ENCODE results near the gene LRFN2. TPM values are rescaled to one million over a fixed set of nuclear protein-coding genes. Genes with fewer than 3 reads are reported as not detected.

LRFN2 gene
- total RNA-seq, 2 donors from 2014 or later, result 0.20 TPM; not detected in 1

DNA sequence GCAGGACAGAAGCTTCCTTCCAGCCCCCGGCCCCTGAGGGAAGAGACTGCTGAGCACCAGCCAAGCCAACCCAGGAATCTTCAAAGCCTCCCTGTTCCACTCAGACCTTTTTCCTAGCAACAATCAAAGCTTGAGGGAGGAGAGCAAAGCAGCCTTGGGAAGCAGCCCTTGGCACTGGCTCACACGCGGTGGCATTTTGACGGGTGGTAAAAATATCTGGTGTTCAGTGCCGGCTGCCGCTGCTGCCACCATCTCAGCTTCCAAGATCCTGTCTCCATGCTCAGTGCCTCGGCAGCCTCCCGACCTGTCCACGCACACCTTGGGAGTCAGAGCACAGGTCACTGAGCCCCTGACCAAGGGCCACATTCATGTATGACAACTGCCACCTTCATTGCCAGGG lies 170.1 kb downstream of the LRFN2 start:
- no peaks in the 10 kb centered on the region for H3K4me1 Mint-ChIP-seq
- H3K27me3 Mint-ChIP-seq, result peaks cover 48% of the 10 kb centered on the region
- ATAC-seq, result no peak
- no peak for DNase-seq
- H3K4me3 Mint-ChIP-seq, result no peak overlapping the region
- H3K27ac Mint-ChIP-seq, result no peak overlapping the region
- peaks cover 3% of the 10 kb centered on the region for H3K36me3 Mint-ChIP-seq (ENCODE audit: low read depth)
- no peaks in the 10 kb centered on the region for H3K9me3 ChIP-seq (ENCODE audit: control insufficient read depth, low read length, poor library complexity, severe bottlenecking)

DNA sequence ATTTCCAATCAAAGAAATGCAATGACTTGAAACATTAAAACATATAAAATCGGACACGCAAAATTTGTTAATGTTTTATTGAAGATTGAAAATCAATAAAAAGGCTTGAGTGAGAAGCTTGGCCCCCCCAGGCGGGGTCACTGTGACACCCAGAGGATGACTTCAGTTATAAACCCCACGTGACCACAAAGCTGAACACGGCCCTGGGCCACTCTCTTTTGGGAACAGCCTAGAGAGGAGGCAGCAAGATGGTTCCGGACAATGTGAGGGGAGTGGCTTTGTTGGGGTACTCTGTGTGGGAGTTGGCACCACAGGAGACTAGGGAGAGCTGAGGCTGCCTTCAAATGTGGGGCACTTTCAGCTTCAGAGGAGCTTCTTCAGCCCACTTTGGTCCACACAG lies 172.5 kb downstream of the LRFN2 start:
- ATAC-seq, result no peak

DNA sequence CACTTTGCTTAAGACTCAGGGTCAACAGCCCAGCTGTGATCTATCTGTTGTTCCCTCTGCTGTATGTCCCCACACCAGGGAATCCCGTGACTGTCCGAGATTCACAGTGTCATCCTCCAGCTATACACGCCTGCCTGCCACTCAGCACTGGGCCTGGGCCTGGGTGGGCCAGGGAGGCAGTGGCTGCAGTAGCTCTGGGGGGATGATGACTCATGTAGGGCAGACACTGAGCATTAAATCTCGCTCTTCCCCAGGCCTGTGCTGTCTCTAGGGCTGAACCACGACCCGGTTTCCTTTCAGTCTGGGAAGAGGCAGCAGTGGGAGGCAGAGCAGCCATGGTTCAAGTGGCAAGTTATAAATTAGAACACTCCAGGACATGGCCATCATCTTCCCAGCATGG lies 173.9 kb downstream of the LRFN2 start:
- Mint-ChIP-seq H3K36me3 (ENCODE audit: low read depth) (peaks cover 2% of the 10 kb centered on the region), H3K27ac (no peak overlapping the region), H3K4me1 (peaks cover 2% of the 10 kb centered on the region), H3K27me3 (peaks cover 39% of the 10 kb centered on the region), H3K4me3 (no peak overlapping the region)
- DNase-seq, result no peak
- no peak for ATAC-seq
- no peaks in the 10 kb centered on the region for H3K9me3 ChIP-seq (ENCODE audit: control insufficient read depth, low read length, poor library complexity, severe bottlenecking)

More for the DNA sequence above, 172.5 kb downstream of the LRFN2 start:
- no peak for DNase-seq
- H3K9me3 ChIP-seq (ENCODE audit: control insufficient read depth, low read length, poor library complexity, severe bottlenecking), result no peaks in the 10 kb centered on the region
- Mint-ChIP-seq H3K4me1 (peaks cover 2% of the 10 kb centered on the region), H3K36me3 (ENCODE audit: low read depth) (peaks cover 3% of the 10 kb centered on the region), H3K27me3 (peaks cover 45% of the 10 kb centered on the region), H3K4me3 (no peak overlapping the region), H3K27ac (no peak overlapping the region)

DNA sequence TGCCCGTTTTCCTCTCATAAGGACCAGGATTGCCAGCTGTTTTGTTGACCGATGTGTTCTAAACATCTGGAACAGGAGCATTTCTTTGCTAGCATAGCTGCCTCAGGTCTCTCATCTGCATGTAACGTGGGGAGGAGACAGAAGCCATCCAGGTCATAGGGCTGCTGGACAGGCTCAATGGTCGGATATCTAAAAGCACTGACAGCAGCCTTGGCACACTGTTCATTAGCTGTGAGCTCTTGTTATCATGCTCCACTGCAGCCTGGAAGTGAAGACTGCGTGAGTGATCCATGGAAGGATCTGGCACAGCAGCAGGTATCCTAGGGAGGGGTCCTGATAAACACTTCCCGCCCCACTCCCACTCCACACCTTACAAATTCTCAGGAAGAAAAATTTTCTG lies 175.3 kb downstream of the LRFN2 start:
- Mint-ChIP-seq H3K27ac (no peak overlapping the region), H3K4me1 (peaks cover 2% of the 10 kb centered on the region), H3K4me3 (no peak overlapping the region), H3K36me3 (ENCODE audit: low read depth) (no peaks in the 10 kb centered on the region), H3K27me3 (peaks cover 44% of the 10 kb centered on the region)
- ATAC-seq (no peak), DNase-seq (no peak)
- H3K9me3 ChIP-seq (ENCODE audit: control insufficient read depth, low read length, poor library complexity, severe bottlenecking), result no peaks in the 10 kb centered on the region

DNA sequence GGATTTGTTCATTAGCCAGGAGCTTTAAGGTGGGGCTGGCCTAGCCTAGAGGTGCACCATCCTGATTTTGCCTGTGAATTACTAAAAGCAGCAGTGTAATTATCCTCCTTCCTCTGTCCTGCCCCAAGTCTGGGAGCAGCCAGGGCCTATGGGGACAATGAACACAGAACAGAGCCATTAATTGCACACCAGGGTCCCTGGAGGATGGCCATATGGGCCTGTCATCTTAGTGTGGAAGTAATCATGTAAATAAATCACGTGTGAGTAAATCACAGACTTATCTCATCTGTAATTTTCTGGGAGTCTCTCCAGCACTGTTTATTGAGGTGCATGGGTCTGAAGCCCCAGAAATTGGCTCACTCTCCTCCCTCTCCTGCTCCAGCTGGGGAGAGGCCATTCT lies 176.3 kb downstream of the LRFN2 start:
- ATAC-seq (no peak), DNase-seq (no peak)
- no peaks in the 10 kb centered on the region for H3K9me3 ChIP-seq (ENCODE audit: control insufficient read depth, low read length, poor library complexity, severe bottlenecking)
- Mint-ChIP-seq H3K4me1 (peaks cover 4% of the 10 kb centered on the region), H3K27me3 (peaks cover 47% of the 10 kb centered on the region), H3K4me3 (no peak overlapping the region), H3K36me3 (ENCODE audit: low read depth) (peaks cover 2% of the 10 kb centered on the region), H3K27ac (no peak overlapping the region)

DNA sequence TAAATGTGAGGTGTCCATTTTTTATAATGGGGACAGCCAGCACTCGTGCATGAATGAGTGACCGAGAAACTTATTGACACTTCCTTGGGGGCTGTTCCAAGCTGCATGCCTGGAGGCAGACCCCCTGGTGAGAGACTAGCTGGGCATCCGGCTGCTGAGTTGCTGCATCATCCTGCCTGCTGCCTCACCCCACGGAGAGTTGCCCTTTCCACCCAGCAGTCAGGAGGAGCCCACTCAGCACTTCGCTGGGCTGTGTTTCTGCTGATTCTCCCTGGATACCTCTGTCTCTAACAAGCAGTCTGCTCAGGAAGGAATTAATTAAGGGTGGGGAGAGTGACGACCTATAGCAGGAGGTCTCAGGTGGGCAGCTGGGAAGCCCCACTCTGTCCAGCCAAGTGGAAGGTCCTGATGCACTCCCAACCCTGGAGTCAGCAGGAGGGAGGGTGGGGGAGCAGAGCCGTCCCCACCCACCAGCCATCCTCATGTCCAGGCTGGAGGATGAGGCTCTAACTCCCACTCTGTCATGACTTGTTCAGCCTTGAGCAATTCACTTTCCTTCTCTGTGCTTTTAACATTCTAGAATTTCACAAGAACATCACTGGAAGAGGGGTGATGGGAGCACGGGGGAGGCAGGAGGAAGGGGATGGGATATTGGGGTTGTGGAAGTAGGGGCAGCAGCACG lies 177.3 kb downstream of the LRFN2 start:
- no peaks in the 10 kb centered on the region for H3K9me3 ChIP-seq (ENCODE audit: control insufficient read depth, low read length, poor library complexity, severe bottlenecking)
- ATAC-seq, result no peak
- no peak overlapping the region for H3K4me3 Mint-ChIP-seq
- no peak overlapping the region for H3K27ac Mint-ChIP-seq
- peaks cover 4% of the 10 kb centered on the region for H3K4me1 Mint-ChIP-seq
- no peak for DNase-seq
- peaks cover 2% of the 10 kb centered on the region for H3K36me3 Mint-ChIP-seq (ENCODE audit: low read depth)
- peaks cover 39% of the 10 kb centered on the region for H3K27me3 Mint-ChIP-seq

DNA sequence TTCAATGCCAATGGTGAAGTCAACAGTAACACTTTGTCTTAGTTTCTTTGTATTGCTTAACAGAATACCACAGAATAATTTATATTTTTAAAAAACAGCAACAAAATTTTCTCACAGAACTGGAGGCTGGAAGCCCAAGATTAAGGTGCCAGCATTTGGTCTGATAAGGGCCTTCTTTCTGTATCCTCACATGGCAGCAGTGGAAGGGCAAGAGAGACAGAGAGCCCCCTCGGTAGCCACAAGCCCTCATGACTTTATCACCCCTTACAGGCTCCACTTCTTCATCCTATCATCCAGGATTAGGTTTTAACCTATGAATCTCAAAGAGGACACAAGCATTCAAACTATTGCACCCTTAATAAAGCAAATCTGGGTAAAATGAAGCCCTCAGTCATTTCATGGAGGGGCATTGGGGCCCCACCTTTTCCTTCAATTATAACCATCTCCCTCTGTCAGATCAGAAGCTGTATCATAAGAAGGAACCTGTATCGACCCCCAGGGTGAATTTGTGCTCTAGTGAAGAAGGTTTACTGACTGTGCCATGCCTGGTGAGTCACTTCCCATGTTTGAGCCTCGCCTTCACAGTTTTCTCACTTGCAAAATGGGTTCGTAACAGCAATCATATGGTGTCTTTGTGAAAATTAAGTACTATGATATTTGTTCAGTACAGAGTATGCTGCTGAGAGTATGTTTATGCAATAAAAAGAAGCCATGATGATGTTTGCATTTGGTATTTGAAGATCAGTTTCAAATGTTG lies 178.2 kb downstream of the LRFN2 start:
- Mint-ChIP-seq H3K4me3 (no peak overlapping the region), H3K4me1 (peaks cover 4% of the 10 kb centered on the region), H3K36me3 (ENCODE audit: low read depth) (peaks cover 2% of the 10 kb centered on the region), H3K27ac (no peak overlapping the region), H3K27me3 (peaks cover 33% of the 10 kb centered on the region)
- DNase-seq (no peak), ATAC-seq (no peak)
- H3K9me3 ChIP-seq (ENCODE audit: control insufficient read depth, low read length, poor library complexity, severe bottlenecking), result no peaks in the 10 kb centered on the region

DNA sequence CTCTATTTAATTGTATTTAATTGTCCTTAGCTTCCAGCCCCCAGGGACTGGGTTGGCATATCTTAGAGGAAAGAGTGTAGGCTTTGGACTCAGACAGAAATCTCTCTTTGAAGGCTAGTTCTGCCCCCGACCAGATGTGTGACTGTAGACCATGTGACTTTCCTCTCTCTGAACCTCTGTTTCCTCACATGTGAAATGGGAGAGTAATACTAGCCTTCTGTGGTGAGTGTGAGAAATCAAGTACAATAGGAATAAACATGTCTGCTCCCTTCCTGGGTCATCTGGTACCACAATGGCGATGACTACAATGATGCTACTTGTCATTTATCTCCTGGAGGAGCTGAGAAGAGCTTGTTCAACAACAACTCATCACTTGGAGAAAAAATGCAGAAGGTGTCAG lies 179.9 kb downstream of the LRFN2 start:
- Mint-ChIP-seq H3K4me1 (peaks cover 4% of the 10 kb centered on the region), H3K4me3 (no peak overlapping the region), H3K36me3 (ENCODE audit: low read depth) (peaks cover 2% of the 10 kb centered on the region), H3K27me3 (peaks cover 33% of the 10 kb centered on the region), H3K27ac (no peak overlapping the region)
- ATAC-seq, result no peak
- H3K9me3 ChIP-seq (ENCODE audit: control insufficient read depth, low read length, poor library complexity, severe bottlenecking), result no peaks in the 10 kb centered on the region
- DNase-seq, result no peak

DNA sequence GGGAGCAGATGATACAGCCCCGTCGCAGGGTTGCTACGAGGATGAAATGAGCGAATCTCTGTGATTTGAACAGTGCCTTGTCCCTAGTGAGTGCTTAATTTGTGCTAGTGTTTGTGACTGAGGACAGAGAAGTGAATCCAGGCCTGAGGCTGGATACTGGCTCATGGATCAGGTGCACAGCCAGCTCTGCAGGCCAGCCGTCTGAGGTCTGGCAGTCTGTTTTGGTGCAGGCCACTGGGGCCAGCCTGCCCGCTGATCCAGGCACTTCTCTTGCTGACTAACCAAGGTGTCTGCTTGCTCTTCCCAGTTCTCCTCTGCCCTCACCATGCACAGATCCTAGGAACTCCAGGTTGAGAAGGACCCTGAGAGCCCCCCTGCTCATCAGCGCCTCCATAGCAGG lies 181.0 kb downstream of the LRFN2 start:
- Mint-ChIP-seq H3K27ac (no peak overlapping the region), H3K36me3 (ENCODE audit: low read depth) (peaks cover 2% of the 10 kb centered on the region), H3K27me3 (peaks cover 26% of the 10 kb centered on the region), H3K4me3 (no peak overlapping the region), H3K4me1 (peaks cover 3% of the 10 kb centered on the region)
- no peak for DNase-seq
- H3K9me3 ChIP-seq (ENCODE audit: control insufficient read depth, low read length, poor library complexity, severe bottlenecking), result no peaks in the 10 kb centered on the region
- no peak for ATAC-seq

DNA sequence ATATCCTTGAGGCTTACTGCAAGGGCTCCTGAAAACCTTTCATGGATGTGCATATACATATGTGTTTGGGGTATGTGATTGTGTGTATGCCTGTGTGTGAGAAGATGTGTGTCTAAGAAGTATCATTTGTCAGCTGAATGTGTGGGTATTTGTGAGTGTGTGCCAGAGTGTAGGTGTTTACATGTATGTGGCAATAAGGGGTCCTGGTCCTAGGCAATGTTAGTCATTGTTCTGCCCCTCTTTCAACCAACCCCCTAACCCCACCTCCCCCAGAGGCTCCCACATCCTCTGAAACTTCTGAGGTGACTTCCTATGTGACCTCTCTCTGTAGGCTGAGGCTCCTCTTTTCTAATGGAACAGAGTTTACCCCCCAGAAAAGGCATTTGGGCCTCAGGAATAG lies 186.4 kb downstream of the LRFN2 start:
- no peaks in the 10 kb centered on the region for H3K4me1 Mint-ChIP-seq
- no peak overlapping the region for H3K27ac Mint-ChIP-seq
- no peaks in the 10 kb centered on the region for H3K36me3 Mint-ChIP-seq (ENCODE audit: low read depth)
- H3K27me3 Mint-ChIP-seq, result peaks cover 5% of the 10 kb centered on the region
- ATAC-seq (no peak), DNase-seq (no peak)
- no peaks in the 10 kb centered on the region for H3K9me3 ChIP-seq (ENCODE audit: control insufficient read depth, low read length, poor library complexity, severe bottlenecking)
- no peak overlapping the region for H3K4me3 Mint-ChIP-seq

DNA sequence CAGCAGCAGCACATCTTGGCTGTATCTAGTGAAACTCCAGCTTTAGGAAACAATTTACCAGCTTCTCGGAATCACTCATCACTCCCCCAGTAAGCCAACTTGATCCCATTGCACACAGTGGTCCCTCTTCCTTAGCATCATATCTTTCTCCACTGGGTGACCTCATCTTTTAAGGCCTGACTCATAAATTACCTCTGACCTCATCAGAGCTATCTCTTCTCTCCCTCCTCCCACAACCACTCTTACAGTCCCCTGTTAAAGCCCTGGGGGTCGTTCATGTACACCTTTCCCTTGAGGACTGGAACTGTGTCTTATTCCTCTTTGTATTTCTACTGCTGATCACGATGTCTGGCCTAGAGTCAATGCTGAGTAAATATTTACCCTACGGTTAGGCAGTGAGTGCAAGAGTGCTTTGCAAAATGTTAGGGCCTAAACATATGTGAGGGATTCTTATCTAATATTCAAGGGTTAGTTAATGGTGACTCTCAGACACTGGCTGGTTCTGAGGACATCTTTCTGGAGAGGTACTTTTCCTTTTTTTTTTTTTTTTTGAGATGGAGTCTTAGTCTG lies 187.2 kb downstream of the LRFN2 start:
- H3K9me3 ChIP-seq (ENCODE audit: control insufficient read depth, low read length, poor library complexity, severe bottlenecking), result no peaks in the 10 kb centered on the region
- Mint-ChIP-seq H3K27me3 (peaks cover 5% of the 10 kb centered on the region), H3K4me1 (no peaks in the 10 kb centered on the region), H3K27ac (no peak overlapping the region), H3K36me3 (ENCODE audit: low read depth) (no peaks in the 10 kb centered on the region), H3K4me3 (no peak overlapping the region)
- no peak for ATAC-seq
- DNase-seq, result no peak

DNA sequence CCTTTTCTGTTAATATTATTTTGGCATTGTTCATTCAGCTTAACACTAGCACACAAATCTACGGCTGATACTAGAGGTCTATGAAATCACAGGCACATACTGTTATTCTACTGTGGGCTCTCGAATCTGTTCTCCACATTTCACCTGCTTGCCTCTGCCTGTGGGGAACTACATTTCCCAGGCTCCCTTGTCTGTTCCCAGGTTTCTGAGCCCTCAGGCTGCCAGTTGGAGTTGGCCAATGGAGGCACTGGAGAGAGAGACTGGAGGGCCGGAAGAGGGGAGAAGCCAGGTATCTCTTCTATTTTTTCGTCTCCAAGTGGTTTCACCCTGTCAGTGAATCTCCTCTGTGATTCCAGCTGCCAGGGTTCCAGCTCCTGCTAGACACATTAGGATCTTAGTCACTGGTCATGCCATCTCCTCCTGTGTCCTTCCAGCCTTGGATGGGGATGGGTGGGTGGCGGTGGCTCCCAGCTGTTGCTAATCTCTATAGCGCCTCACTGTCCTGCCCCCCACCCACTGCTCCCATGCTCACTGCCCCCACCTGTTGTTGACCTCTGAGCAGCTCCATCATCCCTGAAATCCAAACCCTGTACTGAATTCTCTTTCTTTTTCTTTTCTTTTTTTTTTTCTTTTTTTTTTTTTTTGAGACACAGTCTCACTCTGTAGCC lies 188.2 kb downstream of the LRFN2 start:
- Mint-ChIP-seq H3K4me3 (no peak overlapping the region), H3K27ac (no peak overlapping the region), H3K36me3 (ENCODE audit: low read depth) (no peaks in the 10 kb centered on the region), H3K4me1 (no peaks in the 10 kb centered on the region), H3K27me3 (peaks cover 5% of the 10 kb centered on the region)
- H3K9me3 ChIP-seq (ENCODE audit: control insufficient read depth, low read length, poor library complexity, severe bottlenecking), result no peaks in the 10 kb centered on the region
- DNase-seq (no peak), ATAC-seq (no peak)

DNA sequence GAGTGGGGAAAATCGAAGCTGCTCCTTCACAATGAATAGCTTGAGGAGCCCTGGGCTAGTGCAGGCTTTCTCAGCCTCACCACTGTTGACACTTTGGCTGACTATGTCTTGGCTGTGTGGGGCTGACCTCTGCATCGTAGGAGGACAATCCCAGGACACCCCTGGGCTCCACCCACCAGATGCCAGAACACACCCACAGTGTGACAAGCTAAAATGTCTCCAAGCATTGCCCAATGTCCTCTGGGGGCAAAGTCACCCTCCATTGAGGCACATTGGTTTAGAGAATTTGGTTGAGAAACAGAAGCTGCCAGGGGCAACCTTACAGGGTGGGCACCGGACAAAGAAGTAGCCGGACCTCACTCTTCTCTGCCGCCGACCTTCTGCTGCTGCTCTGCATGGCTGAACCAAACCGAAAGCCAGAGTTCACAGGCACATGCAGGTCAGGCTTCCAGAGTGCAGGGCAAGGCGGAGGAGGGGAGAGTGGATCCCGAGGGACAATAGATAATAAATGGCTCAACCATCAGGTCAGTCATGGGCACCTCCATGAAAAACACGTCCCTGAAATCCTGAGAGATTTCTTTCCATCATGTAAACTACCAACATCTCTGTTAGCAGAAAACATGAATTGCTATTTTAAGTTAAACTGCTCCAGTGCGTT lies 189.0 kb downstream of the LRFN2 start:
- peaks cover 5% of the 10 kb centered on the region for H3K27me3 Mint-ChIP-seq
- ATAC-seq (no peak), DNase-seq (no peak)
- H3K36me3 Mint-ChIP-seq (ENCODE audit: low read depth), result peaks cover 2% of the 10 kb centered on the region
- H3K9me3 ChIP-seq (ENCODE audit: control insufficient read depth, low read length, poor library complexity, severe bottlenecking), result no peaks in the 10 kb centered on the region
- no peaks in the 10 kb centered on the region for H3K4me1 Mint-ChIP-seq
- no peak overlapping the region for H3K4me3 Mint-ChIP-seq
- no peak overlapping the region for H3K27ac Mint-ChIP-seq

Data from T-helper 17 cell (primary cell).